Gastrocnemius medialis (tissue), 4 donors: Measurements from ENCODE around the gene CACNA1F.

Experiments
- CTCF ChIP-seq, 5 experiments: fragments of 450-650 bp in 3 of 5; fragments of 200-600 bp in 2 of 5; sonication (generic) in 2 of 5; IDR thresholded peaks in 4 of 5; conservative IDR thresholded peaks in 1 of 5; 1 replicate in 4 of 5; 2 replicates in 1 of 5; pipeline ENCODE4 v1.5.1; 2016 to 2019; ENCODE audit warnings: antibody characterized with exemption in 5 of 5, mild to moderate bottlenecking in 3 of 5, moderate library complexity in 3 of 5
- POLR2A ChIP-seq, 2 donors: fragments of 450-650 bp; IDR thresholded peaks; one replicate each; pipeline ENCODE4 v1.6.1; 2017; ENCODE audit warnings: antibody characterized with exemption in 2 of 2, mild to moderate bottlenecking in 2 of 2, moderate library complexity in 2 of 2

GRCh38 chrX:49238735-49239134 is 5.6 kb upstream of the CACNA1F start:
- TF ChIP-seq CTCF (IDR thresholded peaks at IDR 0.05 in 4 of 5, conservative IDR thresholded peaks at IDR 0.05 in 1 of 5) (no peak), POLR2A (IDR thresholded peaks at IDR 0.05) (no peak)
